HG02981 (cell line): Measurements from ENCODE around the gene RGR.

Experiments
- ATAC-seq: cut with Tn5 transposase; IDR thresholded peaks from one replicate; pipeline ENCODE4 v1.9.1; 2021; ENCODE audit warnings: mild to moderate bottlenecking, moderate library complexity; ENCODE audit not compliant: unreplicated experiment

RGR gene

DNA sequence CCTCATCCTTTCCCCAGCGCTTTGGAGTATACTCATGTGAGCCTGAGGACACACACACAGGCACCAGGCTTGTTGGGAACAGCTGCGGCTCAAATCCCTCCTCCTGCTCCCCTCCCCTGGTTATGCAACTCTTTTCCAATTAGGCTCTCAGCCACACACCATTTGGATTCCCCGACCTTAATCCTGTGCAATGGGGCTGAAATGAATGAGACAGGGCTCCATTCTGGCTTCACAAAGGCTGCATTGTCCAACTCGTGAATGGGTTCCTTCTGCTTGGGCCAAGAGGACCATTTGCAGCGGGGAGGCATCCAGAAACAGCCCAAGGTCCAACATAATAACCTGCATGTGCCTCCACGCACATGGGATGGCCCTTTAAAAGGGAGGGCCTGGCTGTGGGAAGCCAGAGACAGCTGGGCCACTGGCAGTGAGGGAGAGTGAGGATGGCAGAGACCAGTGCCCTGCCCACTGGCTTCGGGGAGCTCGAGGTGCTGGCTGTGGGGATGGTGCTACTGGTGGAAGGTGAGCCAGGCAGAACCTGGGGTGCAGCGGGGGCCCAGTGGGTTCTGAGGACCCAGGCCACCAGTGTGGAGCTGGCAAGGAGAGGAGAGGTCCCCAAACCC, at the start of gene RGR:
Gene RGR, plus strand, starts transcription at position 403 of the 620 bp plus-strand sequence. Its CDS starts 38 bp downstream, at position 441.
- ATAC-seq = no peak

GRCh38 chr10:84196083-84196482, 48.8 kb upstream of the RGR start:
- no peak for ATAC-seq

- no peak for ATAC-seq
Observed at GRCh38 chr10:84196941-84197340, 47.9 kb upstream of the RGR start.

- ATAC-seq = no peak
Observed at GRCh38 chr10:84197643-84198042, 47.2 kb upstream of the RGR start.

DNA sequence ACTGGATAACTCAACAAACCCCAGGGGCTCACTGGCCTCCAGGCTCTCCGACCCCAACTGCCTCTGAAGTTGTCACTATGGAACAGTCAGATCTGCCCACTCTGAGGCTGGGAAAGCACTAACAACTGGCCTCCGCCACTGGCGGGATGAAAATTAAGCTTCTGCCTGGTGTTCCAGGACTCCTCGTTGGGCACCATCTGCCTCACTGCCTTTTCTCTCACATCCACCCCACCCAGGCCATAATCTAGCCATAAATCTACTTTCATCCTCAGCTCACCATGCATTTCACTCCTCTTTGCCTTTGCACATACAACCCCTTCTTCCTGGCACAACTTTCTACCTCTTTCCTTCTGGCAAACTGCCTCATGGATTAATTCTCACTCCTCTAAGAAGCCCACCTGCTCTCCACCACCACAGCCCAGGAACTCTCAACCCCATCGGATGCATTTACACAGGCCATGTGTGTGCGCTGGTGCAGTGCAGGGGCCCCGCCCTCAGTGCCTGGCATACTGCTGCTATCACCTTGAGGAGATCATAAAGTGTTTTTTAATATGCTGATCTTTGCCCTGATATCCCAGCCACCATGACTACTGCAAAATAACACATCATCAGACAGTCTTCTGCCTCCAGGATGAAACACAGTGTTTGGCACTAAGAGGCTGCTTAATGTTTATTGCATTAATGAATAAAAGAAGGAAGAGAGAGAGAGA, 46.5 kb upstream of the RGR start:
- ATAC-seq = no peak

GRCh38 chr10:84200537-84201243, 44.2 kb upstream of the RGR start:
- ATAC-seq = no peak

GRCh38 chr10:84201244-84201606, 43.6 kb upstream of the RGR start:
- ATAC-seq = no peak

GRCh38 chr10:84201682-84202081, 43.2 kb upstream of the RGR start:
- no peak for ATAC-seq

DNA sequence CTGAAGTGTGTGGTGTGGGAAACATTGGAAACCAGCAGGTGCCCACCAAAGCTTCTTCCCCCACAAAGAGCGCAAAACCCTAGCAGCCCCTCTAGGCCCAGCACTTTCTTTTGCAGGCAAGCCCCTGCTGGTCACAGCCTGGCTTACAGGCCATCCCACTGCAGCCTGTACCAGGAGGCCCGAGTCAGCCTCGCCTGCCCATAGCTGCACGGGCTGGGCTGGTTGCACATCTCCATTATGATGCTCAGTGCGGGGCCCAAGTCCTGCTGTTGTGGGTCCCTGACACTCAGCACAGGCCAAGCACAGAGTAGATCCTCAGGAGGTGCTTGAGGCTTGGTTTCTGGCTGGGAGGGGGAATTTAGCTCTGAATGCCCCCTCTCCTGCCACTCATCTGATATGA, 42.5 kb upstream of the RGR start:
- no peak for ATAC-seq

GRCh38 chr10:84204122-84204521, 40.7 kb upstream of the RGR start:
- peak; percentile 38 for ATAC-seq

- no peak for ATAC-seq
Observed at GRCh38 chr10:84204610-84205009, 40.2 kb upstream of the RGR start.

- ATAC-seq = peak; percentile 84
Observed at GRCh38 chr10:84205049-84205852, 39.6 kb upstream of the RGR start.

- ATAC-seq = no peak
Observed at GRCh38 chr10:84205853-84206525, 38.9 kb upstream of the RGR start.

DNA sequence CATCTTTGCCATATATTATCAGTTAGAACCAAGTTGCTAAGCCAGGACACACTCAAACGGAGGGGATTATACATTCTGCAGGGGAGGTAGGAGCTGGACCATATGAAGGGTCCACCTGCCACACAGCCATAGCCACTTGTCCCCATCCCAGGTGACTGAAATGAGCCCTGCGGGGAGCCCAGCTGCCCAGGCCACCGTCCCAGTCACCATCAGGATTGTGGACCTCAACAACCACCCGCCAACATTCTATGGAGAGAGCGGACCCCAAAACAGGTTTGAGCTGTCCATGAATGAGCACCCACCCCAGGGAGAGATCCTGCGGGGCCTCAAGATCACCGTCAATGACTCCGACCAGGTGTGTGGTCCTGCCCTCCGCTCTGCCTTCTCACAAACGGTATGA, 36.8 kb upstream of the RGR start:
- no peak for ATAC-seq

GRCh38 chr10:84211566-84211965, 33.3 kb upstream of the RGR start:
- no peak for ATAC-seq

GRCh38 chr10:84212014-84212413, 32.8 kb upstream of the RGR start:
- no peak for ATAC-seq

- ATAC-seq = no peak
Observed at GRCh38 chr10:84213076-84213475, 31.8 kb upstream of the RGR start.

GRCh38 chr10:84214046-84214572, 30.7 kb upstream of the RGR start:
- no peak for ATAC-seq

DNA sequence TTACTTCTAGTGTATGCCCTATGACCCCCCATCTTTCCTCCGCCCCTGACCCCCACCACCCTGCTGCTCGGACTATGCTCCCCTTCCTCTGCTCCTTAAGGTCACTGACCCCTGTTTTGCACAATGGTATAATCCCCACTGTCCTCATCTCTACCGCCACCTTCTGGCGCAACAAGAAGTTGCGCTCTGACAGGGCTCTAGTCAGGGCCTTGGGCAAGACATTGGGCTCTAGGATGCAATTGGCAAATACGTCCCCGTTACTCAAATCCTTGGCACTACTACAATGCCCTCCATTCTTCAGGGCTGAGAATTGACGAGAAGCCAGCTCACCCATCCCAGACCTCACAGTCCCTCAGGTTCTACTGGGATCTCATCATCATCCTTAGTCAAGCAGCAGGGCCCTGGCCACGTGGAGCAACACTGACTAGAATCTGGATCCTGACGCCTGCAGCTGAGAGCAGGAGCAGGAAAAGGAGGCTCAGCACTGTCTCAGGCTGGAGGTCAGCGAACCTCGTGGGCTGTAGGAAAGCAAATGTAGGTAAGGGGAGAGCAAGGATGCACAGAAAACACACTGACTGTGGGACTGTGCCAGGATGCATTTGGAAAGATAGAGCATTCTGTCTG, 30.1 kb upstream of the RGR start:
- ATAC-seq = peak; percentile 93

DNA sequence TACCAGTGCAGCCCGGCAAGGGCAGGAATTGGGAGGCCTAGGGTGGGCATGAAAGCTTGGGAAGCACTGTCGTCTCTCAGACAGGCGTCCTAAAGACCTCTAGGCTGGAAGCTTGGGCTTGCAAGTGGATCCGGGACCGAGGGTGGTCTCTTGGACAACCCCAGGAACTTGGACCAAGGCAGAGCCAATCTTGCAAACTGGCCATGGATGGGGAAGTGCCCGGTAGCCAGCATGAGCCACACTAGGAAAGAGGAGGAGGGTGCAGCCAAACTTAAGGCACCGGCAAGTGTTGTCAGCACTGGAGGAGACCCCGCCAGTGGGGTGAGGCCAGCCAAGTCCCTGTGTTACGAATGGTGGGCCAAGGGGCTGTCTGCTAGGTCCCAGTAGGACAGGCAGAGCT, 28.0 kb upstream of the RGR start:
- no peak for ATAC-seq
